CD4-positive, alpha-beta T cell treated with Interleukin-4 for 4 hours (primary cell): ENCODE results near the gene FPGS.
"Not testable (repeated sequence)": the region's sequence is repeated elsewhere in the genome, so short reads cannot be mapped to it uniquely, and the experiment has no call there.

Experiments
- DNase-seq: peaks from one replicate; pipeline ENCODE4 v3.0.0-alpha.2; 2020

The FPGS gene

GRCh38 chr9:127771570-127772189, 31.0 kb upstream of the FPGS start:
- no peak for DNase-seq

GRCh38 chr9:127772603-127773002, 30.1 kb upstream of the FPGS start:
- no peak for DNase-seq

GRCh38 chr9:127773272-127773671, 29.4 kb upstream of the FPGS start:
- no peak for DNase-seq

- no peak for DNase-seq
These were observed 28.7 kb upstream of the FPGS start for GRCh38 chr9:127773981-127774380.

- DNase-seq = peak; percentile 83
These were observed 26.3 kb upstream of the FPGS start for GRCh38 chr9:127776195-127776923.

- DNase-seq = no peak
These were observed 25.8 kb upstream of the FPGS start for GRCh38 chr9:127776924-127777289.

- DNase-seq = no peak
These were observed 25.2 kb upstream of the FPGS start for GRCh38 chr9:127777368-127777980.

- DNase-seq = peak; percentile 51
These were observed 24.2 kb upstream of the FPGS start, which contains the start of gene SH2D3C for GRCh38 chr9:127778280-127779135. Gene SH2D3C, minus strand, starts transcription at chr9:127778666. Its CDS starts 39 bp downstream, at chr9:127778627.

GRCh38 chr9:127779136-127779981, 23.3 kb upstream of the FPGS start:
- DNase-seq = peak; percentile 78

GRCh38 chr9:127780126-127780885, 22.4 kb upstream of the FPGS start:
- DNase-seq = no peak

- DNase-seq = not testable (repeated sequence)
These were observed 21.8 kb upstream of the FPGS start for GRCh38 chr9:127780909-127781308.

GRCh38 chr9:127781806-127782205, 20.9 kb upstream of the FPGS start:
- no peak for DNase-seq

GRCh38 chr9:127783111-127784008, 19.3 kb upstream of the FPGS start:
- DNase-seq = peak; percentile 78

GRCh38 chr9:127785023-127785932, 17.4 kb upstream of the FPGS start:
- peak; percentile 88 for DNase-seq

GRCh38 chr9:127785933-127786772, 16.5 kb upstream of the FPGS start, which contains the start of gene CDK9:
Gene CDK9, plus strand, starts transcription at chr9:127786034. Its CDS starts 115 bp downstream, at chr9:127786149.
- peak; percentile 92 for DNase-seq

- no peak for DNase-seq
These were observed 15.9 kb upstream of the FPGS start for GRCh38 chr9:127786773-127787104.

- DNase-seq = no peak
These were observed 14.2 kb upstream of the FPGS start for GRCh38 chr9:127788337-127789011.

GRCh38 chr9:127789179-127789578, 13.5 kb upstream of the FPGS start:
- DNase-seq = no peak
